Calu3 (cell line): ENCODE data around the gene CASK. TPM values are rescaled to one million over a fixed set of nuclear protein-coding genes. Genes with fewer than 3 reads are reported as not detected.

Source experiments
- BruUV-seq: library from RNA; stranded (reverse); fragments of 400-500 nt; replicated peaks from 2 replicates; lab custom pipeline; 2021; lab: Mats Ljungman, UMichigan
- CTCF ChIA-PET: fragments of 300-600 bp; sonication (Branson Sonifier 250); formaldehyde crosslinking; loops from one replicate; lab custom pipeline; 2022; ENCODE audit warnings: antibody characterized with exemption; lab: Charles Lee
- DNase-seq: peaks from one replicate; pipeline ENCODE4 v3.0.0; 2022
- H3K27ac Mint-ChIP-seq: one replicate; pipeline ENCODE4 v1.8.0; 2022; ENCODE audit warnings: mixed read lengths; ENCODE audit not compliant: unreplicated experiment
- H3K27me3 Mint-ChIP-seq: one replicate; pipeline ENCODE4 v1.8.0; 2022; ENCODE audit warnings: mixed read lengths; ENCODE audit not compliant: unreplicated experiment
- H3K36me3 Mint-ChIP-seq: one replicate; pipeline ENCODE4 v1.8.0; 2022; ENCODE audit warnings: mild to moderate bottlenecking, moderate library complexity, mixed read lengths; ENCODE audit not compliant: insufficient read depth, unreplicated experiment
- H3K4me1 Mint-ChIP-seq: one replicate; pipeline ENCODE4 v1.8.0; 2022; ENCODE audit warnings: mild to moderate bottlenecking, low read depth, mixed read lengths; ENCODE audit not compliant: unreplicated experiment
- H3K4me3 Mint-ChIP-seq: one replicate; pipeline ENCODE4 v1.8.0; 2022; ENCODE audit warnings: mild to moderate bottlenecking, low read depth, moderate library complexity, mixed read lengths; ENCODE audit not compliant: unreplicated experiment
- H3K9me3 Mint-ChIP-seq: one replicate; pipeline ENCODE4 v1.8.0; 2022; ENCODE audit warnings: low read depth, mixed read lengths; ENCODE audit not compliant: unreplicated experiment
- intact Hi-C: fragments of 100-400 bp; cut with micrococcal nuclease; formaldehyde crosslinking; loops from one replicate; pipeline ENCODE4 v1.10.0; 2022; ENCODE audit not compliant: unreplicated experiment
- total RNA-seq: library from RNA; stranded (reverse); gene quantifications from 2 replicates; pipeline ENCODE4 v1.2.3, GENCODE V29; 2022
- TF ChIP-seq, protein P1 (sequence below): fragments of 200-600 bp; IDR thresholded peaks from one replicate; pipeline ENCODE4 v1.8.0; 2022; ENCODE audit warnings: antibody characterized with exemption; ENCODE audit not compliant: unreplicated experiment

Gene CASK
- total RNA-seq, 1 experiment from 2014 or later, result 157 TPM

GRCh38 chrX:41695426-41695825, 227.9 kb downstream of the CASK start:
- Mint-ChIP-seq H3K9me3 (no peaks in the 10 kb centered on the region), H3K36me3 (no peaks in the 10 kb centered on the region), H3K4me1 (no peaks in the 10 kb centered on the region), H3K4me3 (no peak overlapping the region), H3K27me3 (no peaks in the 10 kb centered on the region), H3K27ac (no peak overlapping the region)
- no TSS peak for BruUV-seq
- DNase-seq, result no peak
- TF ChIP-seq, protein P1, sequence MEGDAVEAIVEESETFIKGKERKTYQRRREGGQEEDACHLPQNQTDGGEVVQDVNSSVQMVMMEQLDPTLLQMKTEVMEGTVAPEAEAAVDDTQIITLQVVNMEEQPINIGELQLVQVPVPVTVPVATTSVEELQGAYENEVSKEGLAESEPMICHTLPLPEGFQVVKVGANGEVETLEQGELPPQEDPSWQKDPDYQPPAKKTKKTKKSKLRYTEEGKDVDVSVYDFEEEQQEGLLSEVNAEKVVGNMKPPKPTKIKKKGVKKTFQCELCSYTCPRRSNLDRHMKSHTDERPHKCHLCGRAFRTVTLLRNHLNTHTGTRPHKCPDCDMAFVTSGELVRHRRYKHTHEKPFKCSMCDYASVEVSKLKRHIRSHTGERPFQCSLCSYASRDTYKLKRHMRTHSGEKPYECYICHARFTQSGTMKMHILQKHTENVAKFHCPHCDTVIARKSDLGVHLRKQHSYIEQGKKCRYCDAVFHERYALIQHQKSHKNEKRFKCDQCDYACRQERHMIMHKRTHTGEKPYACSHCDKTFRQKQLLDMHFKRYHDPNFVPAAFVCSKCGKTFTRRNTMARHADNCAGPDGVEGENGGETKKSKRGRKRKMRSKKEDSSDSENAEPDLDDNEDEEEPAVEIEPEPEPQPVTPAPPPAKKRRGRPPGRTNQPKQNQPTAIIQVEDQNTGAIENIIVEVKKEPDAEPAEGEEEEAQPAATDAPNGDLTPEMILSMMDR, result no peak
- intact Hi-C loops, result no loop called here
- CTCF ChIA-PET, result no interaction called here

GRCh38 chrX:41693024-41693423, 230.3 kb downstream of the CASK start:
- Mint-ChIP-seq H3K9me3 (no peaks in the 10 kb centered on the region), H3K4me1 (no peaks in the 10 kb centered on the region), H3K27me3 (no peaks in the 10 kb centered on the region), H3K36me3 (no peaks in the 10 kb centered on the region), H3K27ac (no peak overlapping the region), H3K4me3 (no peak overlapping the region)
- CTCF ChIA-PET, result no interaction called here
- no peak for DNase-seq
- no TSS peak for BruUV-seq
- TF ChIP-seq, protein P1, result no peak
- intact Hi-C loops, result no loop called here

DNA sequence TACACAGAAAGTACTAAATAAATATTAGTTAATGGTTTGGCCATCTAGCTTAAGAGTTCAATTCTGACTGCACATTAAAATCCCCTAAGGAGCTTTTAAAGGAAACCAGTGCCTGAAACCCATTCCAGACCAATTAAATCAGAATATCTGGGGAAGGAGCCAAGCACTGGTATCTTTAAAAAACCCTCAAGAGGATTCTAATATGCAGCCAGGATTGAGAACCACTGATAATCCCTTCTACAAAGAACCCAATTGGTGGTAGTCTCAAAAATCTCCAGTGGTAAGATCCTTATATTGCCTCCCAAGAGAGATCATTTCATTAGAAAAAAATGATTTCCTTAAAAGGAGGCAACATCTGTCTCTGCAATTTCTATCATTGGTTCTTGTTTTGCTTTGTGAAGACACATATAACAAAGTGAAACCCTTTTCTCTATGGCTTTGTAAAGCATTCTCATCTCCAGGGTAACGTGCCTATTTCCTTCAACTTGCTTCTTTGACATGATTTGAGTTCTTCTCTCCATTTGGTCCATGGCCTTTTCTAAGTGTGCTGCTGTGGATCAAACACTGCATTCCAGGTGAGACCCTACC, 231.1 kb downstream of the CASK start:
- Mint-ChIP-seq H3K4me3 (no peak overlapping the region), H3K27ac (no peak overlapping the region), H3K36me3 (no peaks in the 10 kb centered on the region), H3K4me1 (no peaks in the 10 kb centered on the region), H3K9me3 (no peaks in the 10 kb centered on the region), H3K27me3 (no peaks in the 10 kb centered on the region)
- DNase-seq, result no peak
- intact Hi-C loops, result no loop called here
- CTCF ChIA-PET, result no interaction called here
- no TSS peak for BruUV-seq
- TF ChIP-seq, protein P1, result no peak

- Mint-ChIP-seq H3K36me3 (no peaks in the 10 kb centered on the region), H3K27ac (no peak overlapping the region), H3K4me3 (no peak overlapping the region), H3K4me1 (no peaks in the 10 kb centered on the region), H3K27me3 (no peaks in the 10 kb centered on the region), H3K9me3 (no peaks in the 10 kb centered on the region)
- intact Hi-C loops, result no loop called here
- TF ChIP-seq, protein P1, result no peak
- CTCF ChIA-PET, result no interaction called here
- no peak for DNase-seq
- no TSS peak for BruUV-seq
These were observed 233.6 kb downstream of the CASK start for GRCh38 chrX:41689711-41690110.
